Gastrocnemius medialis (tissue), 4 donors: ENCODE measurements around the gene SMURF1.

Source experiments
- CTCF ChIP-seq, 5 experiments: fragments of 450-650 bp in 3 of 5; fragments of 200-600 bp in 2 of 5; sonication (generic) in 2 of 5; IDR thresholded peaks in 4 of 5; conservative IDR thresholded peaks in 1 of 5; 1 replicate in 4 of 5; 2 replicates in 1 of 5; pipeline ENCODE4 v1.5.1; 2016 to 2019; ENCODE audit warnings: antibody characterized with exemption in 5 of 5, mild to moderate bottlenecking in 3 of 5, moderate library complexity in 3 of 5
- POLR2A ChIP-seq, 2 donors: fragments of 450-650 bp; IDR thresholded peaks; one replicate each; pipeline ENCODE4 v1.6.1; 2017; ENCODE audit warnings: antibody characterized with exemption in 2 of 2, mild to moderate bottlenecking in 2 of 2, moderate library complexity in 2 of 2

GRCh38 chr7:99036546-99037111 lies 107.3 kb downstream of the SMURF1 start:
- TF ChIP-seq CTCF (IDR thresholded peaks at IDR 0.05 in 4 of 5, conservative IDR thresholded peaks at IDR 0.05 in 1 of 5) (peak in 1 of 5 experiments; percentile 32), POLR2A (IDR thresholded peaks at IDR 0.05) (no peak)
